GM23248 (cell line): Measurements from ENCODE around the gene GDPD5.

ENCODE experiments used
- EZH2 ChIP-seq: fragments of 200-600 bp; sonication (generic); IDR thresholded peaks from 2 replicates; pipeline ENCODE4 v1.6.1; 2018; ENCODE audit warnings: antibody characterized with exemption, mild to moderate bottlenecking; ENCODE audit not compliant: insufficient read depth, poor library complexity, severe bottlenecking
- EZH2phosphoT487 ChIP-seq: fragments of 200-600 bp; sonication (generic); IDR thresholded peaks from 2 replicates; pipeline ENCODE4 v1.6.1; 2018; ENCODE audit warnings: antibody characterized with exemption, moderate library complexity, mild to moderate bottlenecking, low read depth; ENCODE audit not compliant: insufficient read depth

GRCh38 chr11:75463106-75463774 is 62.5 kb downstream of the GDPD5 start:
- no peak for TF ChIP-seq EZH2phosphoT487
- TF ChIP-seq EZH2 = no peak
